Measurements from ENCODE around the gene SLC39A10.

SLC39A10 gene, protein sequence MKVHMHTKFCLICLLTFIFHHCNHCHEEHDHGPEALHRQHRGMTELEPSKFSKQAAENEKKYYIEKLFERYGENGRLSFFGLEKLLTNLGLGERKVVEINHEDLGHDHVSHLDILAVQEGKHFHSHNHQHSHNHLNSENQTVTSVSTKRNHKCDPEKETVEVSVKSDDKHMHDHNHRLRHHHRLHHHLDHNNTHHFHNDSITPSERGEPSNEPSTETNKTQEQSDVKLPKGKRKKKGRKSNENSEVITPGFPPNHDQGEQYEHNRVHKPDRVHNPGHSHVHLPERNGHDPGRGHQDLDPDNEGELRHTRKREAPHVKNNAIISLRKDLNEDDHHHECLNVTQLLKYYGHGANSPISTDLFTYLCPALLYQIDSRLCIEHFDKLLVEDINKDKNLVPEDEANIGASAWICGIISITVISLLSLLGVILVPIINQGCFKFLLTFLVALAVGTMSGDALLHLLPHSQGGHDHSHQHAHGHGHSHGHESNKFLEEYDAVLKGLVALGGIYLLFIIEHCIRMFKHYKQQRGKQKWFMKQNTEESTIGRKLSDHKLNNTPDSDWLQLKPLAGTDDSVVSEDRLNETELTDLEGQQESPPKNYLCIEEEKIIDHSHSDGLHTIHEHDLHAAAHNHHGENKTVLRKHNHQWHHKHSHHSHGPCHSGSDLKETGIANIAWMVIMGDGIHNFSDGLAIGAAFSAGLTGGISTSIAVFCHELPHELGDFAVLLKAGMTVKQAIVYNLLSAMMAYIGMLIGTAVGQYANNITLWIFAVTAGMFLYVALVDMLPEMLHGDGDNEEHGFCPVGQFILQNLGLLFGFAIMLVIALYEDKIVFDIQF

DNA sequence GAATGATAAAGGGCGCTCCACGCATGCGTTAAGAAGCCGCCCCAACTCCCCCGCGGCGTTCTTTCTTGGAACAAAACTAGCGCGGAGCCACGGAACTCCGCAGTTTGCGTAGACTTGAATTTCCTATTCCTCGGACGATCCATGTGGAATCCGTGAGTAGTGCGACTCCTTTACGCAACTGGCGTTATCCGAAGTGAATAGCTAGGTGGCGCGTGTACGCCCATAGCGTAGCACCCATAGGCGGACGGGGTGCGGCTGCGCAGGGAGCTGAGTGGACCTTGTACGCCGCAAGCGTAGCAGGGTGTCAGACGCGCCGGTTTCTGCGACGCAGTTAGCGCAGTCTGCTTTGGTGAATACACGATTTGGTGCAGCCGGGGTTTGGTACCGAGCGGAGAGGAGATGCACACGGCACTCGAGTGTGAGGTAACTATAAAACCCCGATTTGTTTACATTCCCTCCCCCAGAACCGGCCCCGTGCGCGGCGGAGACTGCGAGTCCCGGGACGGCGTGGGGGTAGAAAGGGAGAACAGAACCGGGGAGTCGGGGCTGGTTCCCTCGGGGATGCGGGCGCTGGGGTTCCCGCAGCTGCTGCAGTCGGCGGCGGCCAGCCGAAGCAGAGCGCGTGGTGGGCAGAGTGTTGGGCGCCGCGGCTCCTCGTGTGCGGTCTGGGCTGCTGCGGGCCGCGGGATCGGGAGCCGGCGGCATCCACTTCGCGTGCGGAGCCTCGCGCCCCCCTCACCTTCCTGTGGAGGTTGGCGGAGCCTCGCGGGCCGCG, at the start of gene SLC39A10:
Gene SLC39A10 (plus strand): TSS at position 368 of the 775 bp plus-strand sequence. CDS start 22,817 bp downstream, outside the sequence.
- peak; percentile 95 to 97 for DNase-seq (ENCODE audit: low read depth in 2 of 2)

DNA sequence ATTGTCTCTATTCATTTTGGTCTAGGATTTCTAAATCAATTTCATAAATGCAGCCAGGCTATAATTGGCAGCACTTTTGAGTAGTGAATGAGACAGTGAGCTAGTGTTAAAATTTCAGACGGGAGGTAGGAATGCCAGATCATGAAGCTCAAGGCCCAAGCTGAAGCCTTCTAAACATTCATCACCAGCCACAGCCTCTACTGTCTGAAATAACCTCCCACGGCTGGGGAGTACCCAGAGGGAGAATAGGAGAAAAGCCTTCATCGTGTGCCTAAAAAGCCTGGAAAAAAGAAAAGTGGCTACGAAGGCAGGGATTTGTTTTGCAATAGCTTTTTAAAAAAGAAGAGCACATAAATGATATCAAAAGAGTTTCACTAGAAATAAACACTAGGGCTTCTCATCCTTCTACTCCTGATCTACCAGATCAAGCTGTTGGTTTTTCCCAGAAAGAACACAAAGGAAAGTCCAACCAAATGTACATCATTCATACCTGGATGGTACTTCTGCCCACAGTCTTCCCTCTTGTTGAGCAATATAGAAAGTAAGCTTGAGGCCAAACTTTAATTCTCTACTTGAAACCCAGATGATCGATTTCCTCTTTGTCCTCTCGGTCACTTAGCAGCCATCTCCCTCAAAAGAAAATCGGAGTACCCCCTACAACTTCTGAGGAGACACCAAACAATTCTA, 48.1 kb upstream of the SLC39A10 start:
- no peak for DNase-seq (ENCODE audit: low read depth in 2 of 2)

DNA sequence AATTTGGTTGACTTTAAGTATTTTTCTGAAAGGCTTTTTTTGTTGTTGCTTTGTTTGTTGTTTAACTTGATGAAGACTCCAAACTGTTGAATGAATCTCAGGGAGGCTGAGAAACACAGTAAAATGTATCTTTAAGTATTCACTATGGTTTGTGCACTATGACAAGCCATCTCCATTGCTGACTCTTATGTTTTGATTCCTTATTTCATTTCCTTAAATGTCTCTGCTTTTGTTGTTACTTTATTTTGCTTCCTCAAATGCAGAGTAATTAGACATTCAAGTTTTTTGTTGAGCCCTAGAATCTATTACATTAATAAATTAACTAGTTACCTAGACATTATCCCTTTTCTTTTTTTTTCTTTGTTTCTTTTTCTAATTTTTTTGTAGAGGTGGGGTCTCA, 46.3 kb upstream of the SLC39A10 start:
- DNase-seq (ENCODE audit: low read depth in 2 of 2), result no peak

DNA sequence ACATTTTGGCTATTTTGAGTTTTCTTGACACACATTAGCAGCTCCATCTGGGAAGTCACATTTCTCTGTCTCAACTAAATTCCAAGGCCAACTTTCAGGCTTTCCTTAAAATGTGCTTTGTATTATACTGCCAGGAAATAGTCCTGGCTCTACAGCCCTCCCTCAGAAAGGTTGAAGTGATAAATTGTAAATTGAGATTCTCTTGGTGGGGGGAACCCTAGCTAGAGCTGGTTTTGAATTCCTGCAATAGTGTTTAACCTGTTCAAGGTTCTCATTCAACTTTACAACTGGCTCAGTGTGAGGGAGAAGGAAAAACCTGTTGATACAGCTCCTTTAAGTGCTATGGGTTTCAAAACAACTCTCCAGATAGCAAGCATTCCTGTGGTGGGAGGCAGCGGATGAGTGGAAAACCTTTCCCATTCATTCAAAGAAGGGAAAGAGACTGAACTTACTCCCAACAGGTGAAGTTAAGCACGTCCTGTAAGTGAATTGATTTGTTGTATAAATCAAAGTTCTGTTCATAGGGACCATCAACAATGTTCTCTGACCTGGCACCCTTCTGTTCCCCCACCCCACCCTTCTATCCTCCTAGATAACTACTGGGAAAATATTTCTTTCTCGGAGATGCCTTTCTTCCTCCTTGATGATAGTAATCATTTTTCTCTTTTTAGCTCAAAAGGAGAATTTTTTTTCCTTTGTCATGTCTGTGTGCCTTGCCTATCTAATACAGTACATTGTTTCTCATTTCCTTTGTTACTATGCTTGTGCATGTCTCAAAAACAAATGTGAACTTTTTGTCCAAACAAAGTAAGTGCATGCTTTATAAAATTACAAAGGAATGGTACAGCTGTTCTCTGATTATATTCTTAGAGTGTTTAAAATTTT, 44.2 kb upstream of the SLC39A10 start:
- DNase-seq (ENCODE audit: low read depth in 2 of 2), result no peak

DNA sequence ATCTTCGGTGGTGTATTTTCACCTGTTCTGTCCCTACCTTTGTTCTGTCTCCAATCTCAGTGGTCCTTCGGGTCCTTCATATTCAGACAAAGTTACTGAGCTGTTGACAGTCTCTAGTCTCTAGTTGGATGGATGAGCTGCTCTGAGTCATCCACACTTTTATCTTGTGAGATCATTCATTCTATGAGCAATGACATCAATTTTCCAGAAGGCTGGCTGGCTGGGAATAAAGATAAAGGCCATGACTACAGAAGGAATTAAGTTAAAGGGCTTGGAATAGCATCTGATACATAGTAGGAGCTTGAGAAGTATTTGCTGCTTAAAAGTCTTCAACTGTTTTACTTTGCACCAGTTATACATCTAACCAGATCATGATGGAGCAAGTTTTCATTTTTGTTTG, 43.1 kb upstream of the SLC39A10 start:
- no peak for DNase-seq (ENCODE audit: low read depth in 2 of 2)

DNA sequence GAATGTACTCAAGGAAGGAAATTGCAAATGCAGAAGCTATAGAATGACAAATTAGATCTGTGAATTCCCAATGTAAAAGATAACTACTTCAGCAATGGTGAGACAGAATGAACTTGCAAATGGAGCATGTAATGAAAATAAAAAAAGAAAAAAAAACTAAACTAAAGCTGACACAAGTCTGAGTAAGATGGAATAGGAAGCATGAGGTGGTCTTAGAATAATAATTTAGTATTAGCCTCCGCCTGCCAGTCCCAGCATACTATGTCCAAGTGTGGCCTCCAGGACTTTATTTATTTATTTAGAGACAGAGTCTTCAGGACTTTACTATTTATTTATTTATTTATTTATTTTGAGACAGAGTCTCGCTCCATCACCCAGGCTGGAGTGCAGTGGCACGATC, 37.4 kb upstream of the SLC39A10 start:
- DNase-seq (ENCODE audit: low read depth in 2 of 2), result no peak

DNA sequence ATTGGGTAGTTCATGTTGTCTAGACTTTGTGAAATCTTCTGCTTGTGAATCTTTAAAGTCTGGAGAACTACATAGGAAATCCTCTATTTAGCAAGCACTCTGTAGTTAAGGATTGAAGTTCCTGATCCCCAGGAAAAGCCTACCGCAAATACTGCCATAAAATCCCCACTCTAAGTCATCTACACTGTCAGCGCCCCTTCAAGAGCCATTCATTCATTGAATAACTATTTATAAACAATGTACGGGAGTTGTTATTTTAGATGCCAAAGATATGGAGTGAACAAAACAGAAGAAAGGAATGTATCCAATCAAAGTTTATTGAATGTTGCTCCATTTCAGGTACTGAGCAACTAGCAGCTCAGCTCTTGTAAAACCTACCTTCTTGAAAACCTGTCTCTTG, 36.5 kb upstream of the SLC39A10 start:
- DNase-seq (ENCODE audit: low read depth in 2 of 2), result no peak

DNA sequence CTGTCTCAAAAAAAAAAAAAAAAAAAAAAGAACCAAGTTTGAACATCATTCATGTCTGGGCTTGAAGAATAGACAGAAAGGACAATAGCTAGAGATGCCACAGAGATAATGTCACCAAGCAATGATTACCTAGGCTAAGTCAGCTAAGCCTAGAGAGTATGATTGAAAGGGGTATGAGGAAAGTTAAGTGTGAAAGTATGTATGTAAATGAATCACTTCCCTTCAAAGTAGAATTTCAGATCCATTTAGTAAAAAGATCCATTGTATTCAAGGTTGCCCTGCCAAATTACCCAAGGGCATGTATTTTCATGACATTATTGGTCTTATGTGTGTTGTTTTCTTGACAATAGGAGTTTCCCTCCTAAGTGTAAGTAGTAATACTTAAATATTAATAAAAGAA, 34.1 kb upstream of the SLC39A10 start:
- no peak for DNase-seq (ENCODE audit: low read depth in 2 of 2)

DNA sequence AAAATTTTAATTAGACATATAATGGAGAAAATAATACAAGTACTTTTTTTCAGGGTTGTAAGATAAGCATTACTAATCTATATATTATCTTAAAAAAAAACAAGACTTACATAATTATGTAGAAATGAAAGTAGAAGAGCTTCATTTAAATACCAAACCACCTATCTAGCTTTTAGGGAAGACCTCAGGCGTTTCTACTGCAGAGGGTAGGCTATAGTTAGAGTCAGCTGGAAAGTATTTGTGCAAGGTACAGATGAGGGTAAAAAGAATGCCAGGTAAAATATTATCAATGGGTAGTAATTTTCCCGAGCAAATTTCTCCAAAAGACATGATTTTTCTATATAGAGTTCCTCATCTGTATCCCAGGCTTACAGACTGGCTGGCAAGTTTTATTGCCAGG, 30.5 kb upstream of the SLC39A10 start:
- DNase-seq (ENCODE audit: low read depth in 2 of 2), result no peak

DNA sequence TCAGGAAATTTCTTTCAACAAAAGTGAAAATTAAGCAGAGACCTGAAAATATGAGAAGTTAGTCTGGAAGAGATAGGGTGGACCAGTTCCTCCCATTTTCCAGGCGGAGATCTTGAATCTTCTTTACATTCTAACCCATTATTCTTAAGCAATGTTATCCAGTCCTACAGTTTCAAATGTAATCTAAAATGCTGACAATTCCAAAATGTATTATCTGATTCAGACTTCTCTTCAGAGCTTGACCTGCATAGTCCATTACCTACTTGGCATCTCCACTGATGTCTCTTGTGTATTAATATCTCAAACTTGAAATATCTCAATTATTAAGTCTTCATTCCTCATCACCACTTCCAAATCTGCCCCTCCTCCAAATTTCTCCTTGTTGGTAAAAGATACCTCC, 28.4 kb upstream of the SLC39A10 start:
- DNase-seq (ENCODE audit: low read depth in 2 of 2), result no peak

DNA sequence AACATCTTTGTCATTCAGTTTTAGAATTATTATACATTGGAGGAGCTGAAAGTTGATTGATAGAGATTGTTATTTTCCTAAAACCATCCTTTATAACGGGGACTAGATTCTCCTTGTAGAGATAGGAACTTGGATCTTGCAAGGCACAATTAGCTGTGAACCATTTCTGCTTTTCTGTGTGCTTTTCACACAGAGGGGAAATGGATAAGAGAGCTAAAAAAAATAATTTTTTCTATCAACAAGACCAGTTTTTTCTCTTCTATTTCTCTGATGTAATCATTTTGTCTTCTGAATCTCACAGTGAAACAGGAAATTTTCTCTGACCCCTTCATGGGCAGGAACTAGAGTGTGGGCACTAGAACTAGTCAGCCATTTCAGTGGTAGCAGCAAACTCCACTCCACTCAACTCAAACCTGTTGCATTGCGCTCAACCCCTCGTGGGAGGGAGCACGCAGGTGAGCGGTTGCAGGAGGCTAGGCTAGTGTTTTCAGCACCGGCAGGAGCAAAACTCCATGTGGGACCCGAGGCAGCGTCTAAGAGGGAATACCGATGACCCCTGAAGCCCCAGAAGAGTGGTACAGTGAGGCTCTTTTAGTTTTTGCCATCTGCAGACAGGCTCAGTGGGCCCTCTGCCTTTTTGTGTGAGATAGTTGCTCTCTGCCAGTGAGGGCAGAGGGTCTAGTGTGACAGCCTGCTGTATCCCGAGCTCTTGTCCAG, 24.0 kb upstream of the SLC39A10 start:
- no peak for DNase-seq (ENCODE audit: low read depth in 2 of 2)

DNA sequence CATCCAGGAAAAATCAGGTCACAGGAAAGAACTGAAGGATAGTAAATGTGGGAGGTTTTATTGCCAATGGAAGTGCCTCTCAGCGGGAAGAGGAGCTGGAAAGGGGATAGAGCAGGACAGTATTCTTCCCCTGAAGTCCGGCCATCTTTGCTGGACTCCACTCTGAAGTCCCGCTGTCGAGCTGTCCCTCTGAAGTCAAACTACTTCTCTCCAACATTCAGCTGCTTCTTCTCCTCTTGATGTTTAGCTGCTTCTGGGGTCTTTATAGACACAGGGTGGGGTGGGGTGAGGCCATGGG, 23.5 kb upstream of the SLC39A10 start:
- DNase-seq (ENCODE audit: low read depth in 2 of 2), result no peak

DNA sequence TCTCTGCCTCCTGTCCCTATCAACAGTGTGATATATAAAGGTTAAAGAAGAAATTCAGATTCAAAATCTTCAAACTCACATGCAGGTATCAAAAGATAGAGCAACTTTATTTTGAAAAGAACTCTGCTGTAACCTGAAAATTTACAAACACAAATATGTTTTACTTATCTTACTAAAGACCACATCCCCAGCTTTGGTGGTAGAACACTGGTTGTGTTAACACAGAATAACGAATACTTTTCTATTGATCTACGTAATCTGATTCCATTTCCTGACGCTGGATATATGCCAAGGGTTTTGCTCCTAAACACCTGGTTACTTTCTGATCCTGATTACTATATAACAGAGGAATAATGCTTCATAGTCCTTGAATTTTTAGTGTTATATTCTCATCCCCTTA, 23.1 kb upstream of the SLC39A10 start:
- DNase-seq (ENCODE audit: low read depth in 2 of 2), result no peak

DNA sequence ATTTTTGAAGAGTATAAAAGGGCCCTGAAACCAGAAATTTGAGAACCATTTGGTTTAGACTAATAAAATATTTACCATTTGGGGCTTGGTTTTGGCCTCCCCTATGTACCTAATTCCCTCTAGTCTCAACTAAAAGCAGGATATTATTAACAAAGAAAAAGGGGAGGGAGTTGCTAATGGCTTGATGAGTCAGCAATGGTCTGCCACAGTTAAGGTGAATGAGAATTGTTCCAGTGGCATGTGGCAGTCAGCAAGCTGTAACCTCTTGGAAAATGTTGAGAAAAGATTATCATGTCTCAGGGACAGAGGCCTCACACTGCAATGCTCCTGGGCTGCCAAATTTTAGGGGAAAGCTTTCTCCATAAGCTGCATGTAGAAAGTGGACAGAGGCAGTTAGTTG, 20.1 kb upstream of the SLC39A10 start:
- no peak for DNase-seq (ENCODE audit: low read depth in 2 of 2)

DNA sequence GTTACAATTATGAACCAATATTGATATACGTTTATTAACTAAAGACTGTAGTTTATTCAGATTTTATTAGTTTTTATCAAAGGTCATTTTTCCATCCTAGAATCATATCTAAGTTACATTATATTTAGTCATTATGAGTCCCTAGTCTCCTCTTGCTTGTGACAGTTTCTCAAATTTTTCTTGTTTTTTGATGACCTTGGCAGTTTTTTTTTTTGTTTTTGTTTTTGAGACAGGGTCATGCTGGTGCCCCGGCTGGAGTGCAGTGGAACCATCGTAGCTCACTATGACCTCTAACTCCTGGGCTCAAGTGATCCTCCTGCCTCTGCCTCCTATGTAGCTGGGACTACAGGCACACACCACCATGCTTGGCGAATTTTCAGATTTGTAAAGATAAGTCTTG, 18.3 kb upstream of the SLC39A10 start:
- DNase-seq (ENCODE audit: low read depth in 2 of 2), result no peak

DNA sequence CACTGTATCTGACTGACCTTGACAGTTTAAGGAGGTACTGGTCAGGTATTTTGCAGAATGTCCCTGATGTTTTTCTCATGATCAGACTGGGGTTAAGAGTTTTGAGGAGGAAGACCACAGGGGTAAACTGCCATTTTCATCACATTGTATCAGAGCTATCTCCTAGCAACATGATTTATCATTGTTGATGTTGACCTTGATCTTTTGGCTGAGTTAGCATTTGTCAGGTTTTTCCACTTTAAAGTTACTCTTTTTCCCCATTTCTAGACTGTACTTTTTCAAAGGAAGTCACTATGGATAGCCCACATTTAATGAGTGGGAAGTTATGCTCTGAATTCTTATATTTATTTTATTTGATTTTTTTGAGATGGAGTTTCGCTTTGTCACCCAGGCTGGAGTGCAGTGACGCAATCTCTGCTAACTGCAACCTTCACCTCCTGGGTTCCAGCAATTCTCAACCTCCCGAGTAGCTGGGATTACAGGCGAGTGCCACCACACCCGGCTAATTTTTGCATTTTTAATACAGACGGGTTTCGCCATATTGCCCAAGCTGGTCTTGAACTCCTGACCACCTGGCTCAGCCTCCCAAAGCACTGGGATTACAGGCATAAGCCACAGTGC, 17.7 kb upstream of the SLC39A10 start:
- no peak for DNase-seq (ENCODE audit: low read depth in 2 of 2)

DNA sequence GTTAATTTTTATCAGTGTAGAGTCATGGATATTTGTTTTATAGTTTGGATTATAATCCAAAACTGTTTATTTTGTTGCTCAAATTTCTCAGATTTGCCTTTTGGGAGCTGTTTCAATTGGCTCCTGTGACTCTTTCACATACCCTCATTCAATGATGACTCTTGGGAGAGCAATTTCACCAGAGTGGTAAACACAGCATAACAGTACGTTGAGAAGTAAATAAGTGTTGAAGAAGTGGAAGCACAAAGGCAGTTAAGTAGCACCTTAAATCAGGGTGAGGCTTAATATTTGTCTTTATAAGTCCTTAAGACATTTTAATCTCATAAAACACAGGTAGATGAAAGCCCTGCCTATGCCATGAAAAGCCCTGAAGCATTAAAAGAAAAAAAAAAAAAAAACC, 17.1 kb upstream of the SLC39A10 start:
- no peak for DNase-seq (ENCODE audit: low read depth in 2 of 2)

DNA sequence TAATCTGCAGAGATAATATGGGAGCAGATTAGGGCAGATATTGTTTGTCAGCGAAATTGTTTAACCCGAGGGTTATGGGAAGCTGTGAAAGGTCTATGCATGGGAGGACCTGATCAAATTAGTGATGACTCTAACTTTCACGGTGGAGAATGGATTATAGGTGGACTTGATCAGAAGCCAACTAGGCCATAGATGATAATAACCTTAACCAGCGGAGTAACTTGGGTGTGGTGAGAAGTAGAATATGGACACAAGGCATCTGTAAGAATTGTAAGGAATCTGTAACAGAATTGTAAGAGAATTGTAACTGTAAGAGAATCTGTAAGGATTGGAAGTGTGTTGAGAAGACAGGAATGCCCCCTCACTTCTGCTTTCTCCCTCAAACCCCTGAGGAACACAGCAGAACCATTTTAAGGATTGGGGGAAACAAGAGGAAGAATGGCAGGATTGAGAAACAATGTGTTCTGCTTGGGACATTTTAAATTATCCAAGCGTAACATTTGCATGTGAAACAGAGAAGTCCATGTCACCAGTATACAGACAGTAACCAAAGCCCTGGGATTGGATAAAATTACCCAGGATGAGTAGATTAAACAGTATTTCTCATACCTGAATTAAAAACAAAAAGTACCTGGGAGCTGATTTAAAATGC, 14.9 kb upstream of the SLC39A10 start:
- DNase-seq (ENCODE audit: low read depth in 2 of 2), result no peak

DNA sequence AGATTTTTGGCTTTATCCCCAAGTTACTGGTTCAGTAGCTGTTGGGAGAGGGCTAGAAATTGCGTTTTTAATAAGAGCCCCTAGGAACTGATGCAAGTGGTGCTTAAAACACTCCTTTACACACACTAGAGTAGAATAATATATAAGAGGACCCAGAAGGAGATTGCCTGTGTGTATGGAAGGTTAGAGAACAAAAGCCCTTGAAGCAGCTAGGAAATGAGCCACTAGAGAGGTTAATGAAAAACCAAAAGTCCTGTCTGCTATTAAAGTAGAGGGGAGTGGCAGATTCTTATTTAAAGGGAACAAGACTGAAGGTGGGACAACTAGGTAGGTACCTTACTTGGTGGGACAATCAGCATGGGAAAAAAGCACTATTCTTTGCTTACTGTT, 14.4 kb upstream of the SLC39A10 start:
- DNase-seq (ENCODE audit: low read depth in 2 of 2), result no peak

Data from stimulated activated CD8-positive, alpha-beta memory T cell treated with anti-CD3 and anti-CD28 coated beads, Interleukin-2, amount 100 ng/mL, for 1 hour (primary cell).